Neuron (in vitro differentiated cells): ENCODE results near the gene CCDC142.

Source experiments
- H2AFZ ChIP-seq: one replicate; pipeline ENCODE4 v1.6.1; 2013; ENCODE audit warnings: low read depth, mild to moderate bottlenecking, inconsistent platforms, low read length, moderate library complexity
- H3K27me3 ChIP-seq: one replicate; pipeline ENCODE4 v1.6.1; 2013; ENCODE audit warnings: low read length; ENCODE audit not compliant: insufficient read depth
- H3K36me3 ChIP-seq: one replicate; pipeline ENCODE4 v1.6.1; 2013; ENCODE audit warnings: low read length; ENCODE audit not compliant: insufficient read depth
- H3K4me1 ChIP-seq: one replicate; pipeline ENCODE4 v1.6.1; 2013; ENCODE audit warnings: low read length; ENCODE audit not compliant: insufficient read depth
- H3K4me3 ChIP-seq: 2 replicates; pipeline ENCODE4 v1.5.1; 2013; ENCODE audit warnings: mild to moderate bottlenecking, low read length, moderate library complexity
- H3K9me3 ChIP-seq: one replicate; pipeline ENCODE4 v1.6.1; 2013; ENCODE audit warnings: low read length

Gene CCDC142

GRCh38 chr2:74429487-74430451 lies 53.0 kb downstream of the CCDC142 start:
- H3K4me3 ChIP-seq = no peak overlapping the region
- no peaks in the 10 kb centered on the region for H3K9me3 ChIP-seq
- no peaks in the 10 kb centered on the region for H3K27me3 ChIP-seq
- no peak overlapping the region for H2AFZ ChIP-seq
- H3K4me1 ChIP-seq = peaks cover 6% of the 10 kb centered on the region
- H3K36me3 ChIP-seq = peaks cover 65% of the 10 kb centered on the region

- peaks cover 70% of the 10 kb centered on the region for H3K36me3 ChIP-seq
- no peak overlapping the region for H3K4me3 ChIP-seq
- H2AFZ ChIP-seq = no peak overlapping the region
- H3K9me3 ChIP-seq = no peaks in the 10 kb centered on the region
- no peaks in the 10 kb centered on the region for H3K27me3 ChIP-seq
- peaks cover 6% of the 10 kb centered on the region for H3K4me1 ChIP-seq
These were observed 54.1 kb downstream of the CCDC142 start for GRCh38 chr2:74428675-74429074.

- Histone ChIP-seq H3K4me3 (no peak overlapping the region), H3K36me3 (peaks cover 69% of the 10 kb centered on the region), H3K27me3 (no peaks in the 10 kb centered on the region), H3K4me1 (peaks cover 6% of the 10 kb centered on the region), H3K9me3 (no peaks in the 10 kb centered on the region), H2AFZ (no peak overlapping the region)
These were observed 55.2 kb downstream of the CCDC142 start for GRCh38 chr2:74427551-74427950.

GRCh38 chr2:74426181-74426758 lies 56.5 kb downstream of the CCDC142 start:
- H3K4me3 ChIP-seq = no peak overlapping the region
- peaks cover 10% of the 10 kb centered on the region for H3K4me1 ChIP-seq
- no peaks in the 10 kb centered on the region for H3K9me3 ChIP-seq
- peaks cover 62% of the 10 kb centered on the region for H3K36me3 ChIP-seq
- no peak overlapping the region for H2AFZ ChIP-seq
- no peaks in the 10 kb centered on the region for H3K27me3 ChIP-seq

GRCh38 chr2:74425523-74425922 lies 57.3 kb downstream of the CCDC142 start:
- Histone ChIP-seq H3K27me3 (no peaks in the 10 kb centered on the region), H3K36me3 (peaks cover 56% of the 10 kb centered on the region), H3K9me3 (no peaks in the 10 kb centered on the region)

GRCh38 chr2:74424995-74425406 lies 57.8 kb downstream of the CCDC142 start:
- peaks cover 51% of the 10 kb centered on the region for H3K36me3 ChIP-seq
- no peak overlapping the region for H3K4me3 ChIP-seq
- no peaks in the 10 kb centered on the region for H3K27me3 ChIP-seq
- no peaks in the 10 kb centered on the region for H3K9me3 ChIP-seq
- H2AFZ ChIP-seq = no peak overlapping the region
- H3K4me1 ChIP-seq = peaks cover 10% of the 10 kb centered on the region

More at GRCh38 chr2:74425523-74425922, 57.3 kb downstream of the CCDC142 start:
- H3K4me1 ChIP-seq = peaks cover 10% of the 10 kb centered on the region
- H3K4me3 ChIP-seq = no peak overlapping the region
- H2AFZ ChIP-seq = no peak overlapping the region

- H3K36me3 ChIP-seq = peaks cover 44% of the 10 kb centered on the region
- H3K9me3 ChIP-seq = no peaks in the 10 kb centered on the region
- no peaks in the 10 kb centered on the region for H3K27me3 ChIP-seq
- no peak overlapping the region for H2AFZ ChIP-seq
- H3K4me3 ChIP-seq = no peak overlapping the region
- H3K4me1 ChIP-seq = peaks cover 10% of the 10 kb centered on the region
These were observed 58.4 kb downstream of the CCDC142 start for GRCh38 chr2:74424139-74424992.
